CD1c-positive myeloid dendritic cell (primary cell): Measurements from ENCODE around the gene PRPH2.

Experiments used
- DNase-seq: peaks from one replicate; pipeline ENCODE4 v3.0.0-alpha.2; 2016; ENCODE audit errors: extremely low spot score

PRPH2 gene, protein sequence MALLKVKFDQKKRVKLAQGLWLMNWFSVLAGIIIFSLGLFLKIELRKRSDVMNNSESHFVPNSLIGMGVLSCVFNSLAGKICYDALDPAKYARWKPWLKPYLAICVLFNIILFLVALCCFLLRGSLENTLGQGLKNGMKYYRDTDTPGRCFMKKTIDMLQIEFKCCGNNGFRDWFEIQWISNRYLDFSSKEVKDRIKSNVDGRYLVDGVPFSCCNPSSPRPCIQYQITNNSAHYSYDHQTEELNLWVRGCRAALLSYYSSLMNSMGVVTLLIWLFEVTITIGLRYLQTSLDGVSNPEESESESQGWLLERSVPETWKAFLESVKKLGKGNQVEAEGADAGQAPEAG

DNA sequence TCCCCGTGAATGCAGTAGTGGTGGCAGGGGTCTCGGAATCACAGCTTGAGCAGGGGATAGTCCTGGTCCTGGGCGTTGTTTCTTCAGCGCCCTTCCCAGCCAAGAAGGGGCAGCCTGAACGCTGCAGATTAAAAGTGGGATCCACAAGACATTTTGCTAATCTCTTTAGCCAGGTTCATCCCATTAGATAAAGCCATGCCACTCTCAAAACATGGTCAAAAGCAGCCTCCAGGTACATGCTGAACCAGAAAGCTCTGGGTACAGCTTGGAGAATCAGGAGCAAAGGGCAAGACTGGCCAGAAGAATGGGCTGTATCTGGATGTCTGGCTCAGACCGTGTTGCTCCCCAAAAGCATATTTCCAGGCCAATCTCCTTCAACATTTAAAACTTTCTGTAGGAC is at the start of gene PRPH2:
TSS of gene PRPH2 (minus strand) at position 101 of the 400 bp plus-strand sequence. CDS start 263 bp downstream, outside the sequence.
- DNase-seq, result no peak

DNA sequence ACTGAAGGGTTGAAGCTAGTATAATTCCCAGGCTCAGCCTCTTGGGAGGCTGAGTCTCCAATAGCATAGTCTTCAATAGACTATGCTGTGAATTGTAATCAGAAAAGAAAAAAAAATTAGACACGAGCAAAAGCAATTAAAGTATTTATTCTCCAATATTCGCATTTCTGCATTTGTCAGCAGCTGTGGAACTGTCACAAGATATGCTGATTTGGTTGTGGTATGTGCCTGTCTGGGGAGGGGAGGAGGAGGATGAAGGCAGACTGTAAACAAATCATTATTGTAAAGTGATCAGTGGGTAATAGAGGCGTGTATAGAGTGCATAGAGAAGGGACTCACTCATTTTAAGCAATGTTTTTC is 49.3 kb upstream of the PRPH2 start:
- DNase-seq, result no peak

DNA sequence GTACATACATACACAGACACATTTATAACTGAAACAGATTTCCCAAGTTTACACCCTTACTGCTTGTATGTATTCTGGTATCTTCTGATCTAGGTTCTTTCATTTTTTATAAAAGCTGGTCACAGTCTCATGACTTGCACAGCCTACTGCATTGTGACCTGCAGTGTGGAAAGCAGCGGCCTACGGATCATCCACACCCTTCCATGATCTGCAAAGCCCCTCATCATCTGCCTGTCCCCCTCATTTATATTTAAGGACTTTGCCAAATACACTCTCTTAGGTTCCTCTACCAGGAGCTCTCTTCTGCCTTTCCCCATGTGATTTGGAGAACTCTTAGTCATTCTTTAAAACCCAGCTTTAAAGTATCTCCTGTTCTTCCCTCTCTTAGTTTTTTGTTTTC is 47.4 kb upstream of the PRPH2 start:
- no peak for DNase-seq

DNA sequence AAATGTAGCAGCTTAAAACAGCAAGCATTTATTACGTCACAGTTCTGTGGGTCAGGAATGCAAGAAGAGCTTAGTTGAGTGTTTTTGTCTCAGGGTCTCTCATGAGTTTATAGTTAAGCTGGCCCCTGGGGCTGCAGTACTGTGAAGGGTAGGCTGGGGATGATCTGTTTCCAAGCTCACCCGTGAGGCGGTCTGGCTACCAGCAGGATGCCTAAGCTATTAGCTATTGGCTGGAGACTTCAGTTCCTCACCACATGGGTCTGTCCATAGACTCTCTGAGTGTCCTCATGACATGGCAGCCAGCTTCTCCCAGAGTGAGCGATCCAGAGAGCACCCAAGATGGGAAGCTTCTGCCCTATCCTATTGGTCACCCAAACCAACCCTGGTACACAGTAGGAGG is 46.7 kb upstream of the PRPH2 start:
- no peak for DNase-seq

DNA sequence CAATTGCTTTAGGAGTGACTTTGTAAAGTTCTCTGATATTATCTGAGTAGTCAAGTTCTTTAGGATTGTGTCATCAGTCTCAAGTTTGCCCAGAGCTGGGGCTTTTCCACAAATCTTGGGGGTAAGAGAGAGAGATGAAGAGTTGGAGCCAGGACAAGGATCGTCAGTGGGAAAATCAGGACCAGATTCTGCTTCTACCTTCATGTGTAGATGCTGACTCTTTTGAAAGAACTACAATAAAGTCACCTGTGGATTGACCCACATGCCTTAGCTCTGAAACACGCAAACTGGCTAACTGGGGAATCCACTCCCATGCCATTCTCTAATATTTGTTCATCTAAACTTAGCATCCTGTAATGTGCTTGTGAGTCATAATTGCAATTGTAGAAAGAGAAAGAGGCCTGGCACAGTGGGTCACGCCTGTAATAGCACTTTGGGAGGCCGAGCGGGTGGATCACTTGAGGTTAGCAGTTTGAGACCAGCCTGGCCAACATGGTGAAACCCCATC is 43.8 kb upstream of the PRPH2 start:
- DNase-seq, result no peak

DNA sequence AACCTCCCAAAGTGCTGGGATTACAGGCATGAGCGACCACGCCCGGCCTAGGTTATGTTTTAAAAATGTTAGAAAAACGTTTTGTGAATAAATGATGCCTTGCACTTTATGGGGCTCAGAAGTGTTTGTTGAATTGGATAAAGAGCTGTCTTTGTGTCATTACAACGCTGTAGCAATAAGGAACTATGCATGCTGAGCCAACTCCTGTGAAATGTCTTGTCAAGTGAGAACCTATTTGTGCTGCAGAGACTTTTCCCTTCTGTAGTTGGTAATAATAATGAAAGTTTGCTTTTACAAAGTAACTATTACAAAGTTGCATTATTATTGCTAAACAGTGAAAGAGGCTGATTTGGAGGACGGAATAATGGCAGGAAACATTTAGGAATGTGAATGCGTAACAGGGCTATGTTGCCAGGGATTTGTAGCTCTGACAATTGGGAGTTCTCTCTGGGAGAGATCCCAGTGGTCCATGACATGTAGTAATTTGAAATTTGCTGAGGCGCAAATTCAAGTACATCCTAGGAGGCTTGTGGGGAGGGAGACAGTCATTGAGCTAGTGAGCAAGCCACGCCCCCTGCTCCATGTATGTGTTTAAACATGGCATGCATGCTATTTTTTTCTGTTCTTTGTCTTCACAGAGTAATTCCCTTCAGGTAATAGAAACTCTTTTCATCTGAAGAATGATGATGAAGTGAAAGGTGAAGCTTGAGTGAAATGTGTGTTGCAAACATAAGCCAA is 42.7 kb upstream of the PRPH2 start:
- no peak for DNase-seq

DNA sequence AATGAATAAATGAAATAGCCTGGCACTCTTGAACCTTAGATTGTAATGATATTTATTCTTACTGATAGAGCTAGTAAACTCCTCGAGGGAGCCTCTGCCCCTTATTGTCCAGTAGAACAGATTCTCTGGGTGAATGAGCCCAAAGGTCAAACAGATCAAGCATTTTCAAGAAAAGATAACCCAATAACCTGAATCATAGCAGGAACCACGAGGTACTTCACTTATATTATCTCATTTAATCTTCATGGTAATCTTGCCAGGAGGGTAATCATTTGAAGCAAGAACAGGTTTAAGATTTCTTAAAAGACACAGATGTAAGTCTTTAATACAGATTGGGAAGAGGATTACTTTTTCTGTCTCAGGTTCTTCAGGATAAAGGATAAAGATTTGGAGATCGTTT is 40.6 kb upstream of the PRPH2 start:
- no peak for DNase-seq

DNA sequence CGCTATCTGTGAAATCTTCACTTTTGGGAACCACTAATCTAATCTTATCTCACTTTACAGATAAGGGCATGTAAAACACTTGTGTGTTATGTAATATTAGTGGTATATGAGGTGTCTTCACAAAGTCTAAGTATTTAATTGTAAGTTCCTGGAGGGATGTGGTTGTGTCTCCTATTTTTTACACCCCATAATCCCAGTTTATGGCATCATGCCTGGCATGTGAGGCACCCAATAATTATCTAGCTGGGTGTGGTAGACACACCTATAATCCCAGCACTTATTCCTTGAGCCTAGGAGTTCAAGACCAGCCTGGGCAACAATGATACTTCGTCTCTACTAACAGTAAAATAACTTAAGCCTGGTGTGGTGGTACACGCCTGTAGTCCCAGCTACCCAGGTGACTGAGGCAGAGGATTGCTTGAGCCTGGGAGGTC is 40.0 kb upstream of the PRPH2 start:
- no peak for DNase-seq

DNA sequence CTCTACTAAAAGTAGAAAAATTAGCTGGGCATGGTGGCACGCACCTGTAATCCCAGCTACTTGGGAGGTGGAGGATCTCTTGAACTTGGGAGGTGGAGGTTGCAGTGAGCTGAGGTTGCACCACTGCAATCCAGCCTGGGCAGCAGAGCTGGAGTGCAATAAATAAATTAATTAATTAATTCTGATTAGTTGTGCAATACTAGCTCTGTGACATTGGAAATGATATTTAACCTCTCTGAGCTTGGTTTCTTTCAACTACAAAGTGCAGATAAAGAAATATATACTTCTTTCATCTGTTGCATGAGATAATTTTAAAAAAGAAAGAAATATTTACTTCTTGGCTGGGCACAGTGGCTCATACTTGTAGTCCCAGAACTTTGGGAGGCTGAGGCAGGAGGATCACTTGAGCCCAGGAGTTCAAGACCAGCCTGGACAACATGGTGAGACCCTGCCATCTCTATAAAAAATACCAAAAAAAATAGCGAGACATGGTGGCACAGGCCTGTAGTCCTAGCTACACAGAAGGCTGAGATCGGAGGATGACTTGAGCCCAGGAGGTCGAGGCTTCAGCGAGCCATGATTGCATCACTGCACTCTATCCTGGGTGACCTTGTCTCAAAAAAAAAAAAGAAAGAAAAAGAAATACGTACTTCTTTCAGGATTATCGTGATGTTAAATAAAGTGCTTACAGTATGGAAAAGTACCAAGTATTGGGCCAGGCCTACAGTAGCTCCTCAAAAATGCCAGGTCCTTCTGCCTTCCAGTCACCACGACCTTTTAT is 39.1 kb upstream of the PRPH2 start:
- DNase-seq, result no peak

DNA sequence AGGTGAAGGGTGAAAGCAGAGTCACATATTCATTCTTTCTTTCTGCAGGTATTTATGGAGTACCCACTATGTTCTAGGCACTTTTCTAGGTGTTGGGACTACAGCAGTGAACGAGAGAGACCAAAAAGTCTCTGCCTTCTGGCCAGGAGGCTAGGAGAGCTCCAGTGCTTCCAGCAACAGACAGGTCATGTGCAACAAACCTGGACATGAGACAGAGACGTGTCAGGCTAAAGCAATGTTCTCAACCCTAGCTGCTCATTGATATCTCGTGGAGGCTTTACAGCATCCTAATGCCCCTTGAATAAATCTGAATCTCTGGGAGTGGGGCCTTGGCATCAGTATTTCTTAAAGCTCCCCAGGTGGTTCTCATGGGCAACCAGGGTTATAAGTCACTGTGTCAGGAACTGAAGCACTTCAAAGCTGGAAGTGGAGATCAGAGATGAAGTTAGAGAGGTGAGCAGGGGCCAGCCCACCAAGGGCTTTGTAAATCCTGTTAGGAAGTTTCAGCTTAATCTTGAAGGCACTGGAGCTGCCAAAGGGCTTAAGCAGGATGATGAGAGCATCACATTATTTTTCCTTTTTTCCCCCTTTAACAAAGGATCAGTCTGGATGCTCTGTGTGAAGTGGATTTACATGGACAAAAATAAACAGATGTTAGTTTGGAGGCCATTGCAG is 36.5 kb upstream of the PRPH2 start:
- no peak for DNase-seq

DNA sequence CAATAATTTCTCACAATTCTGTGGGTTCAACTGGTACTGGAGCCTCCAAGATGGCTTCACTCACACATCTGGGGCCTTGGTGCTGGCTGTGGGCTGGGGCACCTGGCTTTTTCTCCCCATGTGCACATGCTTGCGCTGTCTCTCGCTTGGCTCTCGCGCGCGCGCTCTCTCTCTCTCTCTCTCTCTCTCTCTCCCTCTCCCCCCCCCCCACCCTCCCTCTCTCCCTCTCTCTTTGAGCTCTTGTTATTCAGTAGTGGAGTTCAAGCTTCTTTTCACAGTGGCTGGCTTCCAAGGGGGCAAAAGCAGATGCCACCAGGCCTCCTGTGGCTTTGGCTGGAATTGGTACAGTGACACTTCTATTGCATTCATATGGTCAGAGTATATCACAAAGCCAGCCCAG is 34.3 kb upstream of the PRPH2 start:
- no peak for DNase-seq

DNA sequence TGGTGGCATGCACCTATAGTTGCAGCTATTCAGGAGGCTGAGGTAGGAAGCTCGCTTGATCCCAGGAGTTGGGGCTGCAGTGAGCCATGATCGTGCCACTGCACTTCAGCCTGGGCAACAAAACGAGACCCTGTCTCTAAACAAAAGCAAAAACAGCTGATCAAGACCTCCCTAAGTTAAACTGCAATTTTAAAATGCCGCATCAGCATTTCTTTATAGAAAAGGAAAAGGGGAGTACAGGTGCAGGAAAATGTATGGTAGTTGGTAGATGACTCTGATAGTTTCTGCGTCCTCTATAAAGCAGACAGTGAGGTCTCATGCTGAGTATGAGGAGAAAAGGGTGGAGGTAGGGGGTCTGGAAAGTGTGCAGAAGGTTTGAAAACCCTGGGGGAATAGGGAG is 32.4 kb upstream of the PRPH2 start:
- no peak for DNase-seq

DNA sequence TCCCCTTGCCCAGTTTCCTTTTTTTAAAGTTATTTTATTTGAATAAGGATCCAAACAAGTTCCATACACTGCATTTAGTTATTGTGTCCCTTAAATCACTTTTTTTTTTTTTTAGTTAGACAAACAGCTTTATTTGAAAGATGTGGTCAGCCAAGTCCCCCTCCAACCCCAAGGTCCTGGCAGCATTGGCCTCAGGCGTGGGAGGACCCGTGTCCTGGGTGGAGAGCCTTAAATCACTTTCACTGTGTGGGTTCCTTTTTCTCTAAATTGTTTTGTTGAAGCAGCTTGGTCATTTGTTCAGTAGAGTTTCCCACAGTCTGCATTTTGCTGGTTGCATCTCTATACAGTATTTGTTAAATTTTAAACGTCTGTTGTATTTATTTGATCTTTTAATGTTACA is 28.7 kb upstream of the PRPH2 start:
- peak; percentile 28 for DNase-seq

DNA sequence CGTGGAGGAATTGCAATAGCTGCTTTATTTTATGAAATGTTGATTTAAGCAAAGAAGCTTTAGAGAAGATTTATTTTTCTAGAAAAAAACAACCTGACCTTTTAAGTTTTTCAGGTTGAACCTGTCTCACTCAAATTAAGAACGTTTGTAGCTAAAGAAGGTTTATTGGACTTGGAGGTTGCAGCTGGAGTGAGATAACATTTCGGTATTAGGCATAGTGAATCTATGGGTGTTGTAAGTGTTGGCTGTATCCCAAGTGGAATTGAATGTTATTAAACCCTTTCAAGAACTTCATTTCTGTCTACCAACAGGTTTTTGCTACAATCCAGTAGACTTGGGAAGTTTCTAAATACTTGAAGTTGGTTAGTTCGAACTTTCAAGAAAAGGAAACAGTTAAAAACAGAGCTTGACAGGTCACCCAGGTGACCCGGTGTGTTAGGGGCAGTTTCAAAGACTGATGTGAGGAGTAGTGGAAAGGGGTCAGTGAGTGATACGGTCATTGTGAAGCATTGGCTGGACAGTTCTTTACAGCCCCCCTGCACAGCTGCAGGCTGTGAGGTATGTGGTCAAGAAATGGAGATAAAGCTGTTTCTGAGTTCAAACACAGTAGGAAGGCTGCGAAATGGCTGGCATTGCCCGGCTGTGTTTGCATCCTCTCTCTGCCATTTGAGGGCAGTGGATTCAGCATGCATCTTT is 26.0 kb upstream of the PRPH2 start:
- no peak for DNase-seq

DNA sequence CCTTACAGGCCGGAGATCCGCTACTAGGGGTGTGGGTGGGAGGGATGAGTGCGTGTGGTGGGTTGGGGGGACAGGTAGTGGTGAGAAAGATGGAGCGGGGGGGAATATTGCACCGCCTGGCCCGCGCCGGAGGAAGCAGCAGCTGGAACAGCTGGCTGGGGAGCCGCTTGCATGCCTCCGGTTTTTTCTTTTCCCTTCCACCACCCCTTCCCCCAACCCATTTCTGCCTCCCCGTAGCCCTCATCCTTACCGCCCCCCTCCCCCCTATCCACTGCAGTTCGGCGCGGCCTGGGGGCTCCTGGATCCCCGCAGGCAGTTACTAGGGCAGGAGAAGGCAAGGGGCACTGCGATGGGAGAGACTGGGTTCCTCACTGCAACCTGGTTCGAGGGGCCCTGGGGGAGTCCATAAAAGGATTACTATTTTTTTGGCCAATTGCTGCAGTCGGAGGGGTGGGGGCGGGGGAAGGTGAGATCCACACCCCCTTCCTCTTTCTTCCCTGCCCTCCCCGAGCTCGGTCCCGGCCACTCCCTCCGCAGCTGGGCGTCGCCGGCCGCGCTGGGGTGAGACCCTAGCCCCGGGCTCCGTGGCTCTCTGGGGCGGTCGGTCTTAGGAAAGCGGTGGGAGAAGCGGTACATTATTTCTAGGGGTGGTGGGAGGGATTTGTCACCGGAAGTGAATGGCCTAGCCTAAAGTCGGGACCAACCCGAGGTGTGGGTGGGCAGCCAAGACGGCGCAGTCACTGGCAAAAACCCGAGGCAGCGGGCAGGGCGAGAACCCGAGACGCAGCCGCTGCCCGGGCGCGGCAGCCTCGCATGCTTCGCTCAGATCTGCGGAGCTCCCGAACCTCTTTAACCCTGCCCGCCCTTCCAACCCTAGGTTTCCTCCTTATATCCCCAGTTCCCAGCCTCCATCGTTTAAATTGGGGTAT is 24.3 kb upstream of the PRPH2 start:
- DNase-seq, result peak; percentile 88

DNA sequence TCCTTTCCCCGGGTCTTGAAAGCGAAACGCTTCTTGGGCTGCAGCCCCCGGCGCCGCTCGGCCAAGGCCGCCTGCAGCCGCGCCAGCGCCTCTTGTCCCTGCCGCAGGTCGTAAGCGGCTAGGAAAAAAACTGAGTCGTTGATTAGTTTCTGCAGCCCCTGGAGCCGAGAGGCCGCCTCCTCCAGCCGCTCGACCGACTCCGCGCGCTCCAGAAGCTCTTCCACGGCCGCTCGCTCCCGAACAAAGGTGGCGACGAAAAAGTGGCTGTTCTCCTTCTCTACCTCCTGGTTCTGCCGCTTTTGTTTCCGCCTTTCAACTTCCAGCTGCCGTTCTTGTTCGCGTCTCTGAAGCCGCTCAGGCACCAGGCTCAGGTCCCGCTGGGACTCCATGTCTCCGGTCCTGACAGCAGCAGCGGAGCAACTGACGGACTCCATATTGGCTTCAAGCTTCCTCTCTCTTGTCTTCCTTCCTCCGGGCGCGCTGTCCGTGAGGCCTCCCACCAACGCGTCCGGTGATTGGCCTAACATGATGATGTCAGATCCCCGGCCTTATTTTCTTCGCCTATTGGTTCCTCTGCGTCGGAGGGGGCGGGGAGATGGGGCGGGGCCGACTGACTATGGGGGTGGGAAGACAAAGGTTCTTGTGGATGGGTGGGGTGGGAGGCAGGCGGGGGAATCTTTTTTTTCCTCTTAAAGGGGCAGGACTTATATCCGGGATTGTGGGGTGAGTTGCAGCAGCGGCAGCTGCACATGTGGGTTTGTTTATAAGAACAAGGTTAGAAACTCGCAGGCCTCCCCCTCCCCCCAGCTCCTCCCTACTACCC is 23.5 kb upstream of the PRPH2 start, which contains the start of gene TBCC:
TSS of gene TBCC (minus strand) at position 464 of the 823 bp plus-strand sequence. CDS start at position 434, 30 bp downstream.
- DNase-seq, result peak; percentile 98

DNA sequence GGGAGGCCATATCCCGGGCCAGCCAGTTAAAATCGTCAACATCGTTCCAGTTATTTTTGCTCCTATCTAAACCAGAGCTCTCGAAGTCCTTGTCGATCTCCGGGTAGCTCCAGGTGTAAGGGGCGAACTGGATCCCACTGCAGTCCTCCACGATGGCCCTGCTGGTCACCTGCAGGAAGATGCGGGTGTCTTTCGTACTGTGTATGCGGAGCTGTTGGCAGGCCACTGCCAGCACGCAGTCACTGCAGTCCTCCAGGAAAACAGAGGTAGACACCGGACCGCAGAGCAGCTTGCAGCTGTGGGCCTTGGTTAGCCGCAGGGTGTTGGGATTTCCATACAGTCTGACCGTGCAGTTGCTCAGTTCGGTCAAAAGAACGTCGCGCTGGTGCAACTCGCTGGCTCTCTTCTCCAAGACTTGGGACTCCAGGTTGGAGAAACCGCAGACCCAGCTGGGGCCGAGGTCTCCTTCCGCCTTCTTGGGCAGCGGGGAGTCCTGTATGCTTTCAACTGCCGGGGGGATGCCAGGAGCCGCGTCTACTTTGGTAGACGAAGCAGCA is 22.8 kb upstream of the PRPH2 start:
- no peak for DNase-seq

DNA sequence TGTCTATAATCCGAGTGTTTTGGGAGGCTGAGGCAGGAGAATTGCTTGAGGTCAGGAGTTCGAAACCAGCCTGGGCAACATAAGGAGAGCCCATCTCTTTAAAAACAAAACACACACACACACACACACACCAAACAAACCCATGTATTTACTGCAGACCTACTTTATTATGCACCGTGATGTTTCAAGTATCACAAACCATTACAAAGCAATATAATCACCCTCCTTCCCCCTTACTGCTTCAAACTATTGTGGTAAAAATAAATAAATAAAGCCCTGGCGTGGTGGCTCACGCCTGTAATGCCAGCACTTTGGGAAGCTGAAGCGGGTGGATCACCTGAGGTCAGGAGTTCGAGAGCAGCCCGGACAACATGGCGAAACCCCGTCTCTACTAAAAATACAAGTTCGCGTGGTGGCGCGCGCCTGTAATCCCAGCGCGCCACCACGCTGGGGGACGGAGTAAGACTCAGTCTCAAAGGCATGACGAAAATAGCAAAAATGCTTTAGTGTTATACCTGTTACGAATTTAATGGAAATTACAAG is 22.0 kb upstream of the PRPH2 start:
- no peak for DNase-seq
